ENCODE results near the gene MYOF.

GRCh38 chr10:93296151-93296550 lies 186.0 kb downstream of the MYOF start:
- no peak for TF ChIP-seq POLR2A (IDR thresholded peaks at IDR 0.05)
- TF ChIP-seq, protein P1, sequence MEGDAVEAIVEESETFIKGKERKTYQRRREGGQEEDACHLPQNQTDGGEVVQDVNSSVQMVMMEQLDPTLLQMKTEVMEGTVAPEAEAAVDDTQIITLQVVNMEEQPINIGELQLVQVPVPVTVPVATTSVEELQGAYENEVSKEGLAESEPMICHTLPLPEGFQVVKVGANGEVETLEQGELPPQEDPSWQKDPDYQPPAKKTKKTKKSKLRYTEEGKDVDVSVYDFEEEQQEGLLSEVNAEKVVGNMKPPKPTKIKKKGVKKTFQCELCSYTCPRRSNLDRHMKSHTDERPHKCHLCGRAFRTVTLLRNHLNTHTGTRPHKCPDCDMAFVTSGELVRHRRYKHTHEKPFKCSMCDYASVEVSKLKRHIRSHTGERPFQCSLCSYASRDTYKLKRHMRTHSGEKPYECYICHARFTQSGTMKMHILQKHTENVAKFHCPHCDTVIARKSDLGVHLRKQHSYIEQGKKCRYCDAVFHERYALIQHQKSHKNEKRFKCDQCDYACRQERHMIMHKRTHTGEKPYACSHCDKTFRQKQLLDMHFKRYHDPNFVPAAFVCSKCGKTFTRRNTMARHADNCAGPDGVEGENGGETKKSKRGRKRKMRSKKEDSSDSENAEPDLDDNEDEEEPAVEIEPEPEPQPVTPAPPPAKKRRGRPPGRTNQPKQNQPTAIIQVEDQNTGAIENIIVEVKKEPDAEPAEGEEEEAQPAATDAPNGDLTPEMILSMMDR (IDR thresholded peaks at IDR 0.05), result no peak
